Thyroid gland (tissue), 4 donors: ENCODE data around the gene USP5.

ENCODE experiments used
- POLR2A ChIP-seq, 2 donors: fragments of 450-650 bp; IDR thresholded peaks; one replicate each; pipeline ENCODE4 v1.6.1; 2017; ENCODE audit warnings: antibody characterized with exemption in 2 of 2, mild to moderate bottlenecking in 2 of 2, moderate library complexity in 1 of 2
- TF ChIP-seq, protein P1 (sequence below), 6 experiments: fragments of 200-600 bp in 3 of 6; fragments of 450-650 bp in 3 of 6; sonication (generic) in 3 of 6; IDR thresholded peaks; one replicate each; pipeline ENCODE4 v1.5.1; 2016 to 2019; ENCODE audit warnings: antibody characterized with exemption in 6 of 6, mild to moderate bottlenecking in 2 of 6, inconsistent platforms in 1 of 6, moderate library complexity in 1 of 6

DNA sequence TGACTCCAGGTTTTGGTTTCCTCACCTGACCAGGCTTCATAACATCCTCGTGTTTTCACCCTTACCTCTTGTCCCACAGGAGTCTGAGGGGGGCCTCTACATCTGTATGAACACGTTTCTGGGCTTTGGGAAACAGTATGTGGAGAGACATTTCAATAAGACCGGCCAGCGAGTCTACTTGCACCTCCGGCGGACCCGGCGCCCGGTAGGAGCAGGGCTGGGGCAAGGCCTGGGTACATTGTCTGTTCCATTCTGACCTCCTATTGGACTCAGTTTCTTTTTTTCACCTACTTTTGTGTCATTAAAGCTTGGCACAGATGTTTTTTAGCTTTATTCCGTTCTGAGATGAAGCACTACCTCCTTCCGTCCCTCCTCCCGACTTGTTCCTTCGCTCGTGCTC, 3.4 kb downstream of the USP5 start:
- TF ChIP-seq, protein P1, sequence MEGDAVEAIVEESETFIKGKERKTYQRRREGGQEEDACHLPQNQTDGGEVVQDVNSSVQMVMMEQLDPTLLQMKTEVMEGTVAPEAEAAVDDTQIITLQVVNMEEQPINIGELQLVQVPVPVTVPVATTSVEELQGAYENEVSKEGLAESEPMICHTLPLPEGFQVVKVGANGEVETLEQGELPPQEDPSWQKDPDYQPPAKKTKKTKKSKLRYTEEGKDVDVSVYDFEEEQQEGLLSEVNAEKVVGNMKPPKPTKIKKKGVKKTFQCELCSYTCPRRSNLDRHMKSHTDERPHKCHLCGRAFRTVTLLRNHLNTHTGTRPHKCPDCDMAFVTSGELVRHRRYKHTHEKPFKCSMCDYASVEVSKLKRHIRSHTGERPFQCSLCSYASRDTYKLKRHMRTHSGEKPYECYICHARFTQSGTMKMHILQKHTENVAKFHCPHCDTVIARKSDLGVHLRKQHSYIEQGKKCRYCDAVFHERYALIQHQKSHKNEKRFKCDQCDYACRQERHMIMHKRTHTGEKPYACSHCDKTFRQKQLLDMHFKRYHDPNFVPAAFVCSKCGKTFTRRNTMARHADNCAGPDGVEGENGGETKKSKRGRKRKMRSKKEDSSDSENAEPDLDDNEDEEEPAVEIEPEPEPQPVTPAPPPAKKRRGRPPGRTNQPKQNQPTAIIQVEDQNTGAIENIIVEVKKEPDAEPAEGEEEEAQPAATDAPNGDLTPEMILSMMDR (IDR thresholded peaks at IDR 0.05) = no peak
- TF ChIP-seq POLR2A (IDR thresholded peaks at IDR 0.05) = no peak
